ENCODE results near the gene RPL31.

The RPL31 gene

DNA sequence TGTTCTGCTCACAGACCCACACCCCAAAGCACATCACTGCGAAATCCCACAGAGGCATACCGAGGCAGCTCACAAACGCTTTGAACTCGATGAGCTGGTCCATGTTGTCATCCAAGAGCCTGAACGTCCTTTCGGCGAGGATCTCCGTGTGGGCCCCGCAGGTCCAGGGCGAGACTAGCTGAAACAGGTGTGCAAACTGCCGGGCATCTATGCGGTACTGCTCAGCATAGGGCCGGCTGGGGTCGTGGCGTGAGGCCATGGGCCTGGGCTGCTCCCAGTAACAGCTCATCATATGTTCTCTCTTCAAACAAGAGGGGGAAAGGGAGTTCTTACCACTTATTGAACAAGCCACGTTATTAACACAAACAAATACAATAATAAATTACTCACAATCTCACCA, 20.1 kb downstream of the RPL31 start:
- no peak for DNase-seq (ENCODE audit: low read depth, low spot score)
- TF ChIP-seq, protein P1, sequence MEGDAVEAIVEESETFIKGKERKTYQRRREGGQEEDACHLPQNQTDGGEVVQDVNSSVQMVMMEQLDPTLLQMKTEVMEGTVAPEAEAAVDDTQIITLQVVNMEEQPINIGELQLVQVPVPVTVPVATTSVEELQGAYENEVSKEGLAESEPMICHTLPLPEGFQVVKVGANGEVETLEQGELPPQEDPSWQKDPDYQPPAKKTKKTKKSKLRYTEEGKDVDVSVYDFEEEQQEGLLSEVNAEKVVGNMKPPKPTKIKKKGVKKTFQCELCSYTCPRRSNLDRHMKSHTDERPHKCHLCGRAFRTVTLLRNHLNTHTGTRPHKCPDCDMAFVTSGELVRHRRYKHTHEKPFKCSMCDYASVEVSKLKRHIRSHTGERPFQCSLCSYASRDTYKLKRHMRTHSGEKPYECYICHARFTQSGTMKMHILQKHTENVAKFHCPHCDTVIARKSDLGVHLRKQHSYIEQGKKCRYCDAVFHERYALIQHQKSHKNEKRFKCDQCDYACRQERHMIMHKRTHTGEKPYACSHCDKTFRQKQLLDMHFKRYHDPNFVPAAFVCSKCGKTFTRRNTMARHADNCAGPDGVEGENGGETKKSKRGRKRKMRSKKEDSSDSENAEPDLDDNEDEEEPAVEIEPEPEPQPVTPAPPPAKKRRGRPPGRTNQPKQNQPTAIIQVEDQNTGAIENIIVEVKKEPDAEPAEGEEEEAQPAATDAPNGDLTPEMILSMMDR (IDR thresholded peaks at IDR 0.05; ENCODE audit: insufficient read depth, low read length, missing control alignments): no peak
- no peak overlapping the region for H3K4me3 ChIP-seq (ENCODE audit: low read depth, low read length)
- ChIA-PET POLR2A (no interaction called here), CTCF (interaction anchor here (0.8 to 2.9 kb wide), 5 partner anchors 9 to 183 kb away, joined by 3 to 12 read pairs (median 4); no protein-coding TSS in a partner anchor)

DNA sequence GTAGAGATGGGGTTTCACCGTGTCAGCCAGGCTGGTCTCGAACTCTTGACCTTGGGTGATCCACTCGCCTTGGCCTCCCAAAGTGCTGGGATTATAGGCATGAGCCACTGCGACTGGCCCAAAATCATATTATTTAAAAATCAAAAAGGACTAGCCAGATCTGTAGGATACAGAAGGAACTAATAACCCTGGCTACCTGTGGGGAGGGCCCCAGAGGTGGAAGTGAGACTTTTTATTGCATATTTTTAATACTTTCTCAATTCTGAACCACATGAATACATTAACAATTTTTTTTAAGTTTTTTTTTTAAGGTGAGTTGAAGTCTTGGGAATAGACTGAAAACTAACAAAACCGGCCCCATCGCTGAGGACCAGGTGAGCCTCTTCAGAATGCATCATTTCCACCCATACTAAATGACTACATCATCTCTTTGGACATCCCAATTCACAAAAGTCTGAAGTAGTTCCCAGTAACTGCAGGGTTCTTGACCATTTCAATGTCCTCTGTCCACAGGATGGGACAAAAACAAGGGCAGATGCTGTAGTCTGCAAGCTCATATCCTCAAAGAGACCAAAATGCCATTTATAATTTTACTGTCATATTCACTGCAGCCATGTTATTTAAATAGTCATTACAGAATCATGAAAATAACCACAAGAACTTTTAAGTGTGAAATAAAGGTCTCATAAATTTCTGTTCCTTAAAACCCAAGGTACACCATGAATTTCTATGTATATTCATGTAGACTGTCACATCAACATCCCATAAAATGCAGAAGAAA, 21.4 kb downstream of the RPL31 start:
- ChIA-PET POLR2A (no interaction called here), CTCF (interaction anchor here (0.8 to 2.9 kb wide), 5 partner anchors 11 to 182 kb away, joined by 3 to 12 read pairs (median 5); no protein-coding TSS in a partner anchor)
- no peak for DNase-seq (ENCODE audit: low read depth, low spot score)
- TF ChIP-seq, protein P1 (IDR thresholded peaks at IDR 0.05; ENCODE audit: insufficient read depth, low read length, missing control alignments): no peak
- no peak overlapping the region for H3K4me3 ChIP-seq (ENCODE audit: low read depth, low read length)

DNA sequence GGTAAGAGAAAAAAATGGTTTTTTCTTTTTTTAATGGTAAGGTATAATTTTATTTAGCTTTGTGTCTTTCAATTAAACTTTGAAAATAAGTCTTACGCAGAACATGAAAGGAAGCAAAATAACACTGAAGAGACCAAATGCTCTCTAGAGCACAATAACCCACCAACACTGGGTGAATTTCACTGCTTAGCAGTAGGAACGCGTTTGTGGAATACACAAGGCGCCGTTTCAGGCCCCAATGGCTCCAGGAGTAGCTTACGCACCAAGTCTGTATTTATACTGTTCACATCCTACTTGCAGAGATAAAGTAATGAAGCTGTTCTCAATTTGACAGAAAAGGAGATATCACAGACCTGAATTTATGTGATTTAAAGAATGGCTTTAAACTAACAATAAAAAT, 23.5 kb downstream of the RPL31 start:
- CTCF ChIA-PET: interaction anchor here (0.6 to 2.1 kb wide), 6 partner anchors 10 to 180 kb away, joined by 3 to 7 read pairs (median 4); no protein-coding TSS in a partner anchor
- POLR2A ChIA-PET: no interaction called here
- DNase-seq (ENCODE audit: low read depth, low spot score): no peak
- TF ChIP-seq, protein P1 (IDR thresholded peaks at IDR 0.05; ENCODE audit: insufficient read depth, low read length, missing control alignments): no peak
- H3K4me3 ChIP-seq (ENCODE audit: low read depth, low read length): no peak overlapping the region

DNA sequence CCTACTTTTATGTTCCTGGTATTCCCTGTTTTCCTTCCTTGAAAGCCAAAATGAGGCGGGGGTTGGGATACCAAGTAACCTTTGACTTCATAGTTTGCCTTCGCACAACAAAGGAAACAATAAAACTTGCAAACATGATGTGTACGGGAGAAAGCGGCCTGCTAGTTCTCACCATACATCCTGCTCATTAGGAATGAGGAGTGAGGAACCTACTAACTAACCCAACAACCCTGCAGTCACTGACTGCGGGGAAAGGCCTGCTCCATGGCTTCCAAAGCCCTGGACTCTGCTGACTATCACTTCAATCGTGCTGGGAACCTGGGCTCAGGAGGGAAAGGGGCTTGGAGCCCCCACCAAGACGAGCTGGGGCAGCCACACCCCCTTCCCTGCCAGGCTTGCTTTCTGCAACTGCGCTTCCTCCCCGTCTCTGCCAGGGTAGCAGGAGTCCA, 24.2 kb downstream of the RPL31 start:
- ChIA-PET CTCF (interaction anchor here (0.6 to 1.9 kb wide), 9 partner anchors 10 to 180 kb away, joined by 3 to 13 read pairs (median 4); no protein-coding TSS in a partner anchor), POLR2A (no interaction called here)
- TF ChIP-seq, protein P1 (IDR thresholded peaks at IDR 0.05; ENCODE audit: insufficient read depth, low read length, missing control alignments): no peak
- no peak overlapping the region for H3K4me3 ChIP-seq (ENCODE audit: low read depth, low read length)
- DNase-seq (ENCODE audit: low read depth, low spot score): no peak

DNA sequence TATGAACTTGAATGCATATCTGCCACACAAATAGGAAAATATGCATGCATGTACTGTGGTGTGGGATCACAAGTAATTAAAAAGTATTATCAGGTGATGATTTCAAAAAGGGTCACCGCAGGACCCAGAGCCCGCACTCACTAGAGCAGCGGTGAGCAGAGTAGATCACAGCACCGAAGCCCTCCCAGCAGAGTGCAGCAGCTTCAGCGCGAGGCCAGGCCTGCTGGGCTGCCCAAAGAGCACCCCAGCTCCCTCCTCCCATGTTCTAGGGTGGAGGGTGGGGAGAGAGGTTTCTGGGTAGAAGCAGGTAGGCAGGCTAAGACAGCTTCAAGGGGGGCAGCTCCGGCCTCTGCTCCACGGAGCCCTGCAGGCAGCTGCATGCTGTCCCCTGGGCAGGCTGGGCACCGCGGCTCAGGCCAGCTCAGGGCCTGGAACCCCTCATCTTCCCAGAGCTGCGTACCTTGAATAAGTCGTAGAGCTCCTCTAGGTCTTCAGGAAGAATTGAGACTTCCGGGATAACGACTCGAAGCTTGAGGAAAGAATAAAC, 24.9 kb downstream of the RPL31 start:
- H3K4me3 ChIP-seq (ENCODE audit: low read depth, low read length): no peak overlapping the region
- no peak for DNase-seq (ENCODE audit: low read depth, low spot score)
- TF ChIP-seq, protein P1 (IDR thresholded peaks at IDR 0.05; ENCODE audit: insufficient read depth, low read length, missing control alignments): no peak
- ChIA-PET CTCF (interaction anchor here (1.3 to 1.9 kb wide), 4 partner anchors 9 to 179 kb away, joined by 4 to 13 read pairs (median 10); no protein-coding TSS in a partner anchor), POLR2A (no interaction called here)

DNA sequence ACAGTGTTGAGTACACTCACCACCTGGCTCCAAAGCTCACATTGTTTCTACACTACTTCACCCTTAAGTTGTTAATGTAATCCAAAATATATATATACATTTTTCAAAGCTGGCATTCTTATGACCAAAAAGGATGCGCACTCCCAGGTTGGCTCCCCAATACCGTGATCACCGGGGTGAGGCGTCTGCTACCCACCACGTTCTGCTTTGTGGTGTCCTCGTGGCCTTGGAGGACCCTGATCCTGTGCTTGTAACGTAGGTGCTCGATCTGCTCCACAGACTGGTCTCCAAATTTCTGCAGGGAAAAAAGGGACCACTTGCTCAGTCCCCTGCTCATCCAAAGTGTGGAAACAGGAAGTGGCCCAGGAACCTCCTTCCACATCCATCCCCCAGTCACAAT, 25.8 kb downstream of the RPL31 start:
- POLR2A ChIA-PET: no interaction called here
- no peak for DNase-seq (ENCODE audit: low read depth, low spot score)
- TF ChIP-seq, protein P1 (IDR thresholded peaks at IDR 0.05; ENCODE audit: insufficient read depth, low read length, missing control alignments): no peak
- H3K4me3 ChIP-seq (ENCODE audit: low read depth, low read length): no peak overlapping the region
- CTCF ChIA-PET: interaction anchor here (1.8 to 1.9 kb wide), 2 partner anchors 8 to 178 kb away, joined by 11 to 13 read pairs; no protein-coding TSS in a partner anchor
